DOHH2 (cell line): ENCODE results near the gene ALCAM.

ENCODE experiments used
- H3F3A ChIP-seq: fragments of 200-600 bp; sonication (generic), shearing (Covaris generic); 2 replicates; pipeline ENCODE4 v1.6.0; 2016; ENCODE audit warnings: antibody characterized with exemption, mild to moderate bottlenecking; ENCODE audit not compliant: control insufficient read depth, insufficient read depth
- H3K27ac ChIP-seq: fragments of 200-600 bp; sonication (generic); 2 replicates; pipeline ENCODE4 v1.5.1; 2014; ENCODE audit warnings: low read depth, mild to moderate bottlenecking, low read length, moderate library complexity
- H3K27me3 ChIP-seq: fragments of 200-600 bp; sonication (generic); 2 replicates; pipeline ENCODE4 v1.6.1; 2014; ENCODE audit warnings: mild to moderate bottlenecking, low read length, mixed read lengths; ENCODE audit not compliant: control insufficient read depth
- H3K36me3 ChIP-seq: fragments of 200-600 bp; sonication (generic); 2 replicates; pipeline ENCODE4 v1.6.1; 2014; ENCODE audit warnings: mild to moderate bottlenecking, low read length, moderate library complexity, mixed read lengths; ENCODE audit not compliant: control insufficient read depth
- H3K4me1 ChIP-seq: fragments of 200-600 bp; sonication (generic); 2 replicates; pipeline ENCODE4 v1.6.1; 2014; ENCODE audit warnings: mild to moderate bottlenecking, low read length, mixed read lengths; ENCODE audit not compliant: control insufficient read depth
- H3K4me2 ChIP-seq: fragments of 200-600 bp; sonication (generic); 2 replicates; pipeline ENCODE4 v1.6.0; 2014; ENCODE audit warnings: mild to moderate bottlenecking, low read length, moderate library complexity
- H3K4me3 ChIP-seq: fragments of 200-600 bp; sonication (generic); 2 replicates; pipeline ENCODE4 v1.5.1; 2014; ENCODE audit warnings: mild to moderate bottlenecking, low read length, mixed read lengths
- H3K79me2 ChIP-seq: fragments of 200-600 bp; sonication (generic); 2 replicates; pipeline ENCODE4 v1.6.1; 2014; ENCODE audit warnings: mild to moderate bottlenecking, low read length, mixed read lengths; ENCODE audit not compliant: control insufficient read depth
- H3K9me2 ChIP-seq: fragments of 200-600 bp; sonication (generic); replicated peaks from 2 replicates; pipeline ENCODE4 v1.6.1; 2014; ENCODE audit warnings: mild to moderate bottlenecking, low read length, mixed read lengths; ENCODE audit not compliant: control insufficient read depth
- H3K9me3 ChIP-seq: fragments of 200-600 bp; sonication (generic); 2 replicates; pipeline ENCODE4 v1.6.1; 2014; ENCODE audit warnings: antibody characterized with exemption, low read length, mixed read lengths; ENCODE audit not compliant: control insufficient read depth, insufficient read depth
- H4K20me1 ChIP-seq: fragments of 200-600 bp; sonication (generic); 2 replicates; pipeline ENCODE4 v1.6.0; 2014; ENCODE audit warnings: low read depth, mild to moderate bottlenecking, antibody characterized with exemption, low read length, moderate library complexity; ENCODE audit not compliant: control insufficient read depth, insufficient read depth
- EZH2phosphoT487 ChIP-seq: fragments of 200-600 bp; sonication (generic); IDR thresholded peaks from 2 replicates; pipeline ENCODE4 v1.6.1; 2017; ENCODE audit warnings: borderline replicate concordance, mild to moderate bottlenecking, antibody characterized with exemption, low read length, moderate library complexity, mixed read lengths
- TF ChIP-seq, protein P1 (sequence below): fragments of 200-600 bp; sonication (generic); IDR thresholded peaks from one replicate; pipeline ENCODE4 v1.5.1; 2014; ENCODE audit warnings: antibody characterized with exemption, mild to moderate bottlenecking, low read depth, low read length; ENCODE audit not compliant: poor library complexity, severe bottlenecking

ALCAM gene

GRCh38 chr3:105367406-105368213 lies 901 bp downstream of the ALCAM start:
- peaks cover 25% of the 10 kb centered on the region for H3K4me1 ChIP-seq
- H3K4me3 ChIP-seq: peak overlapping the region; percentile 86
- H3K9me3 ChIP-seq: no peaks in the 10 kb centered on the region
- H3K36me3 ChIP-seq: no peaks in the 10 kb centered on the region; the same call in 1 of the 2 replicates
- no peaks in the 10 kb centered on the region for H3K9me2 ChIP-seq
- H3F3A ChIP-seq: peaks cover 24% of the 10 kb centered on the region
- peaks cover 41% of the 10 kb centered on the region for H3K79me2 ChIP-seq
- no peak for TF ChIP-seq EZH2phosphoT487
- TF ChIP-seq, protein P1, sequence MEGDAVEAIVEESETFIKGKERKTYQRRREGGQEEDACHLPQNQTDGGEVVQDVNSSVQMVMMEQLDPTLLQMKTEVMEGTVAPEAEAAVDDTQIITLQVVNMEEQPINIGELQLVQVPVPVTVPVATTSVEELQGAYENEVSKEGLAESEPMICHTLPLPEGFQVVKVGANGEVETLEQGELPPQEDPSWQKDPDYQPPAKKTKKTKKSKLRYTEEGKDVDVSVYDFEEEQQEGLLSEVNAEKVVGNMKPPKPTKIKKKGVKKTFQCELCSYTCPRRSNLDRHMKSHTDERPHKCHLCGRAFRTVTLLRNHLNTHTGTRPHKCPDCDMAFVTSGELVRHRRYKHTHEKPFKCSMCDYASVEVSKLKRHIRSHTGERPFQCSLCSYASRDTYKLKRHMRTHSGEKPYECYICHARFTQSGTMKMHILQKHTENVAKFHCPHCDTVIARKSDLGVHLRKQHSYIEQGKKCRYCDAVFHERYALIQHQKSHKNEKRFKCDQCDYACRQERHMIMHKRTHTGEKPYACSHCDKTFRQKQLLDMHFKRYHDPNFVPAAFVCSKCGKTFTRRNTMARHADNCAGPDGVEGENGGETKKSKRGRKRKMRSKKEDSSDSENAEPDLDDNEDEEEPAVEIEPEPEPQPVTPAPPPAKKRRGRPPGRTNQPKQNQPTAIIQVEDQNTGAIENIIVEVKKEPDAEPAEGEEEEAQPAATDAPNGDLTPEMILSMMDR: peak; percentile 8
- H3K4me2 ChIP-seq: peak overlapping the region; percentile 99
- peak overlapping the region; percentile 85 for H3K27ac ChIP-seq
- H4K20me1 ChIP-seq: no peaks in the 10 kb centered on the region
- peaks cover 7% of the 10 kb centered on the region for H3K27me3 ChIP-seq

- H3K27ac ChIP-seq: peak overlapping the region; percentile 85
- peaks cover 7% of the 10 kb centered on the region for H3K27me3 ChIP-seq
- H3K4me3 ChIP-seq: peak overlapping the region; percentile 86
- no peaks in the 10 kb centered on the region for H4K20me1 ChIP-seq
- H3K9me2 ChIP-seq: no peaks in the 10 kb centered on the region
- peaks cover 25% of the 10 kb centered on the region for H3K4me1 ChIP-seq
- H3F3A ChIP-seq: peaks cover 24% of the 10 kb centered on the region
- no peak for TF ChIP-seq EZH2phosphoT487
- TF ChIP-seq, protein P1: no peak
- H3K4me2 ChIP-seq: peak overlapping the region; percentile 99
- H3K36me3 ChIP-seq: no peaks in the 10 kb centered on the region; the same call in 1 of the 2 replicates
- H3K79me2 ChIP-seq: peaks cover 50% of the 10 kb centered on the region
- no peaks in the 10 kb centered on the region for H3K9me3 ChIP-seq
These were observed 2.1 kb downstream of the ALCAM start for GRCh38 chr3:105368566-105369499.

GRCh38 chr3:105369500-105370371 lies 3.0 kb downstream of the ALCAM start:
- Histone ChIP-seq H3K27me3 (peaks cover 7% of the 10 kb centered on the region), H3K79me2 (peaks cover 56% of the 10 kb centered on the region), H3K9me2 (no peaks in the 10 kb centered on the region), H3K4me2 (peak overlapping the region; percentile 99), H3F3A (peaks cover 24% of the 10 kb centered on the region), H3K4me3 (peak overlapping the region; percentile 86), H3K27ac (peak overlapping the region; percentile 85), H3K4me1 (peaks cover 25% of the 10 kb centered on the region), H4K20me1 (no peaks in the 10 kb centered on the region), H3K9me3 (no peaks in the 10 kb centered on the region), H3K36me3 (no peaks in the 10 kb centered on the region; the same call in 1 of the 2 replicates)
- TF ChIP-seq EZH2phosphoT487: no peak
- TF ChIP-seq, protein P1: peak; percentile 83
